ENCODE measurements around the gene ANKRD53. TPM values are rescaled to one million over a fixed set of nuclear protein-coding genes. Genes with fewer than 3 reads are reported as not detected.
A peak's percentile ranks its signal among the peaks of the same experiment; 100 is the strongest.

Gene ANKRD53, protein sequence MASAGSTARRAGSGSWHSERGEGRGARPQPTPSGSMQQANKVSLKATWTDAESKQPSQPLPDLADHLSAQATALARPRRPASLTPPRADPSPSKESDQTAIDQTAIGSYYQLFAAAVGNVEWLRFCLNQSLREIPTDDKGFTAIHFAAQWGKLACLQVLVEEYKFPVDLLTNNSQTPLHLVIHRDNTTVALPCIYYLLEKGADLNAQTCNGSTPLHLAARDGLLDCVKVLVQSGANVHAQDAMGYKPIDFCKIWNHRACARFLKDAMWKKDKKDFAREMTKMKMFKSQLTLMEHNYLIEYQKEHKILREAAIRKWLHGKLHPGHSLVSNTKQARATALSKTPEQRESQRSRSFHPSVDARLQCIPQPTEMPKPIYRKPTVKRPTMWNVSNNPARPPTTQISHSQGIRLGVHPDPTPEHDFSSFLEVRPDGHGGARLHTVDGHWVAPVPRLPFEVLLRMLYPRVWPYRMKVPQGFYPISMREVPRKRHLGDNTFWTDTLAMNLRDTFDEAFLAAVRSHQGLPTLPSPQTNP
- total RNA-seq = 1 to 10 TPM in 1 of 3 donors, under 1 TPM in 2; 0.23 to 1.8 (median 0.75) TPM
- long read RNA-seq, donor 1, partial matches to known transcripts = 1 of 2 reads
- long read RNA-seq, donor 1, other reads (novel, unspliced or antisense) = 1 of 2 reads
- long read RNA-seq, donor 2 = 0 reads

DNA sequence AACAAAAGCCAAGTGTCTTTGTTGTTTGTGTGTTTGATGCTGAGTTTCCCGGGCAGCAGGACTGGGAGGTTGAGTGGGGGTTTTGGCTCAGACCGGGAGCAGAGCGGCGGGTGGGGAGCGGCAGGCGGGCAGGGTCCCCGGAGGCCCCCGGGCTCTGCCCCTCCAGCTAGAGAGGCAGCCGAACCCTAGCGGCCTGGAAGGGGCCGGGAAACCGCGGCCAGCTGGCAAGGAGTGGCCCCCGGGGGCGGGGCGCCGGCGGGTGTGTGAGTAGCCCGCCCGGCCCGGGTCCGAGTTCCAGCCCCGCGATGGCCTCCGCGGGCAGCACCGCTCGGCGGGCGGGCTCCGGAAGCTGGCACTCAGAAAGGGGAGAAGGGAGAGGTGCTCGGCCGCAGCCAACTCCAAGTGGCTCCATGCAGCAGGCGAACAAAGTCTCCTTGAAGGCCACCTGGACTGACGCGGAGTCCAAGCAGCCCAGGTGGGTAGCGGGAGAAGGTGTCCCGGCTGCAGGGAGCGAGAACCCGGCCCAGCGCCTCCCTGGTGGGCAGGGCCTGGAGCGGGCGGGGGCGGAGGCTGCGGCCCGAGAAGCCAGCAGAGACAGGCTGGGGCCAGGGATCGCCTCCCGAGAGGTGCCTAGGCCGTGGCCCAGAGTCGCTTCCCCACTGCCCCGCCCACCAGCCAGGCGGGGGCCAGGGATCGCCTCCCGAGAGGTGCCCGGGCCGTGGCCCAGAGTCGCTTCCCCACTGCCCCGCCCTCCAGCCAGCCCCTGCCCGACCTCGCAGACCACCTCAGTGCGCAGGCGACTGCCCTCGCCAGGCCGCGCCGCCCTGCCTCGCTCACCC is at the start of gene ANKRD53:
Gene ANKRD53, plus strand, starts transcription at position 290 of the 839 bp plus-strand sequence. Its CDS starts 16 bp downstream, at position 306.
- Histone ChIP-seq H3K4me3 (no peak within 1 kb of the TSS), H3K4me1 (ENCODE audit: low read depth) (peaks cover 13% of the 10 kb centered on the region), H3K9me3 (no peaks in the 10 kb centered on the region), H3K36me3 (ENCODE audit: low read depth) (no peaks in the 10 kb centered on the region)
- ATAC-seq (peak; percentile 63), DNase-seq (peak; percentile 25 to 69 (median 59))
- TF ChIP-seq, protein P1, sequence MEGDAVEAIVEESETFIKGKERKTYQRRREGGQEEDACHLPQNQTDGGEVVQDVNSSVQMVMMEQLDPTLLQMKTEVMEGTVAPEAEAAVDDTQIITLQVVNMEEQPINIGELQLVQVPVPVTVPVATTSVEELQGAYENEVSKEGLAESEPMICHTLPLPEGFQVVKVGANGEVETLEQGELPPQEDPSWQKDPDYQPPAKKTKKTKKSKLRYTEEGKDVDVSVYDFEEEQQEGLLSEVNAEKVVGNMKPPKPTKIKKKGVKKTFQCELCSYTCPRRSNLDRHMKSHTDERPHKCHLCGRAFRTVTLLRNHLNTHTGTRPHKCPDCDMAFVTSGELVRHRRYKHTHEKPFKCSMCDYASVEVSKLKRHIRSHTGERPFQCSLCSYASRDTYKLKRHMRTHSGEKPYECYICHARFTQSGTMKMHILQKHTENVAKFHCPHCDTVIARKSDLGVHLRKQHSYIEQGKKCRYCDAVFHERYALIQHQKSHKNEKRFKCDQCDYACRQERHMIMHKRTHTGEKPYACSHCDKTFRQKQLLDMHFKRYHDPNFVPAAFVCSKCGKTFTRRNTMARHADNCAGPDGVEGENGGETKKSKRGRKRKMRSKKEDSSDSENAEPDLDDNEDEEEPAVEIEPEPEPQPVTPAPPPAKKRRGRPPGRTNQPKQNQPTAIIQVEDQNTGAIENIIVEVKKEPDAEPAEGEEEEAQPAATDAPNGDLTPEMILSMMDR (IDR thresholded peaks at IDR 0.05) = no peak
- intact Hi-C loops (cut with DNase I, micrococcal nuclease) = no loop called here

DNA sequence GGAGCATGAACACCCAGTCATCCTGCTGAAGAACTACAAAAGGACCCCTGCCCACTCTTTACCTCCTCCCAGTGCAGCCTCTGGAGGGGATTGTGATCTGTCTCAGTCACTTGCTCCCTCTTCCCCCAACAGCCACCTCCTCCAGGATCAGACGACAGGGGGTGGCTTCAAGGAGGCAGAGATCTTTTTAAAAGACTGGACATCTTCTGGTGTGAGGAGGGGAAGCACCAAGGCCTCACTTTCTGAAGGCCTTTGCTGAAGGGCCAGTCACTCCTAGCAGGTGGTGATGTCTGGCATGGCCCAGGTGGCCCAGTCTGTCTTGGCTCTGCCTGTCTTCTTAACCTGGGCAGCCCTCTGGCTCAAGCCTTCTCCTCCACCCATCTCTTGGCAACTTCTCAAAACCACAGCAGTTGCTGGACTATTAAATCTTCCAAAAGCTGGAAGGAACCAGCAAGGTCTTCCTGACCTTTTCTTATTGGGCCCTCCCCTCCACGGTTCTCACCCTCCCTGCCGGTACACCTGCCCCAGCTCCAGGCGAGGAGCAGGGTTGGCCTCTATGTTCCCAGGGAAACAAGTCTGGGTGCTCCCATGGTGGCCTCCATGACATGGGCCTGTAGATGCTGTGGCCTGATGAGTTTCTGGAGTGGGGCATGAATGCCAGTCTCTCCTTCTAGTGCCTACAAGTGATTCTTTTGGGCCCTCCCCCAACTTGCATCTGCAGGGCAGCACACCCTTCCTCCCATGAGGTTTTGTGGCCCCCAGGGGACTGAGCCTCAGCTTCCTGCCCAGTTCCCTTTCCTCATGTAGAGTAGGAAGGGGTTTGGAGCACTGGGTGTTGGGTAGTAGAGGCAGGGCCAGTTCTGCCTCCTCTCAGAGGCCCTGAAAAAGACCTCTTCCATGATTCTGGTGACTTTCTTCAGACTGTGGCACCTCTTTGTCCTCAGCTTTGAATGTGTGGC is 47.8 kb upstream of the ANKRD53 start:
- H3K4me3 ChIP-seq = no peak overlapping the region
- no peaks in the 10 kb centered on the region for H3K9me3 ChIP-seq
- TF ChIP-seq, protein P1 (IDR thresholded peaks at IDR 0.05) = no peak
- no peaks in the 10 kb centered on the region for H3K4me1 ChIP-seq (ENCODE audit: low read depth)
- no peak for ATAC-seq
- no peaks in the 10 kb centered on the region for H3K36me3 ChIP-seq (ENCODE audit: low read depth)
- intact Hi-C loops (cut with DNase I, micrococcal nuclease) = no loop called here
- no peak for DNase-seq

DNA sequence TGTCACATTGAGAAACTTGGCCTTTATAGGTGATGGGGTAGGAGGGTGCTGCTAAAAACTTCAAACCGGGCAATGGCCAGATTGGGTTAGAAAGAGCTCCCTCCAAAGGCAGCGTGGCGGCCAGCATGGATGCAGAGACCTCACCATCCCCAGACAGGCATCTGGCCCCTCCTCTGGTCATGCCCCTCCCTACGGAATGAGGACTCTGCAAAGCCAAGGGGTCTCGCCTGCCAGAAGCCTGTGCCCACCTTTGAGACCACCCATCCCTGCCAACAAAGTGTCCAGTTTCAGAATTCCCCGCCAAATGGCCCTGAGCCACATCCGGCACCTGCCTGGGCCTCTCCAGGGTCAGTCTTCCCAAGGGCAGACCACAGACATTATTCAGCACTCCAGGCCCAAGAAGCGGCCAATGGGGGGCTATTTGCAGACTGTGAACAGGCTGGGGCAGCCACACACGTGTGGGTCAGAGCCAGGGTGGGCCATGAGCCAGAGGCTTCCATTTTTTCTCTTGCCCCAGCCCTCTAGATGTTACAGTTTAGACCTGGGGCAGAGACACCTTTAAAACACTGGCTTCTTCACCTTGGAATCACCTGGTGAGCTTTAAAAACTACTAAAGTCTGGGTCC is 46.9 kb upstream of the ANKRD53 start:
- intact Hi-C loops (cut with DNase I, micrococcal nuclease) = no loop called here
- DNase-seq (no peak), ATAC-seq (no peak)
- TF ChIP-seq, protein P1 (IDR thresholded peaks at IDR 0.05) = no peak
- Histone ChIP-seq H3K4me1 (ENCODE audit: low read depth) (no peaks in the 10 kb centered on the region), H3K9me3 (no peaks in the 10 kb centered on the region), H3K4me3 (no peak overlapping the region), H3K36me3 (ENCODE audit: low read depth) (no peaks in the 10 kb centered on the region)

DNA sequence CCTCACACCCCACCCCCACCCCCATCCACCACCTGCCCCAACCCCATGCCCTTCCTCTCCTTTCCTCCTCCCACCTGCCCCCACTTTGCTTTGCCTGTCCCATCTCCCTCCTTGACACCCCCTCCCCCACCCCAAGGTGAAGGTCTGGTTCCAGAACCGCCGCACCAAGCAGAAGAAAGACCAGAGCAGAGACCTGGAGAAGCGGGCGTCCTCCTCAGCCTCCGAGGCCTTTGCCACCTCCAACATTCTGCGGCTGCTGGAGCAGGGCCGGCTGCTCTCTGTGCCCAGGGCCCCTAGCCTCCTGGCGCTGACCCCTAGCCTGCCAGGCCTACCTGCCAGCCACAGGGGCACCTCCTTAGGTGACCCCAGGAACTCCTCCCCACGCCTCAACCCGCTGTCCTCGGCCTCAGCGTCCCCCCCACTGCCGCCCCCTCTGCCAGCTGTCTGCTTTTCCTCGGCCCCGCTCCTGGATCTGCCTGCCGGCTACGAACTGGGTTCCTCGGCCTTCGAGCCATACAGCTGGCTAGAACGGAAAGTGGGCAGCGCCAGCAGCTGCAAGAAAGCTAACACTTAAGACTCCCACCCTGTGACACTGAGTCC is 45.7 kb upstream of the ANKRD53 start:
- no peak for DNase-seq
- no peaks in the 10 kb centered on the region for H3K36me3 ChIP-seq (ENCODE audit: low read depth)
- intact Hi-C loops (cut with DNase I, micrococcal nuclease) = no loop called here

More for the DNA sequence above, 45.7 kb upstream of the ANKRD53 start:
- TF ChIP-seq, protein P1 (IDR thresholded peaks at IDR 0.05) = no peak
- H3K9me3 ChIP-seq = no peaks in the 10 kb centered on the region
- no peaks in the 10 kb centered on the region for H3K4me1 ChIP-seq (ENCODE audit: low read depth)
- no peak overlapping the region for H3K4me3 ChIP-seq
- ATAC-seq = no peak

Measured in mucosa of descending colon (tissue), 3 donors.